ENCODE data around the gene MYLIP.

The MYLIP gene

GRCh38 chr6:16146527-16146955 lies 17.7 kb downstream of the MYLIP start:
- Histone ChIP-seq H2AFZ (ENCODE audit: low read length) (no peak overlapping the region), H3K36me3 (replicated peaks; ENCODE audit: insufficient read depth, low read length) (peaks cover 39% of the 10 kb centered on the region), H4K20me1 (ENCODE audit: insufficient read depth, low read length) (no peaks in the 10 kb centered on the region), H3K27me3 (replicated peaks; ENCODE audit: insufficient read depth, low read length) (no peaks in the 10 kb centered on the region), H3K9me2 (replicated peaks; ENCODE audit: insufficient read depth, low read length) (no peaks in the 10 kb centered on the region), H3K4me1 (ENCODE audit: low read length) (no peaks in the 10 kb centered on the region), H3F3A (ENCODE audit: insufficient read depth, low read length) (no peaks in the 10 kb centered on the region; the same call in 1 of the 2 replicates), H3K4me3 (ENCODE audit: low read length) (no peak overlapping the region), H3K9ac (ENCODE audit: low read length) (no peak overlapping the region), H3K9me3 (replicated peaks; ENCODE audit: insufficient read depth, low read length) (no peaks in the 10 kb centered on the region), H3K27ac (ENCODE audit: low read length) (no peak overlapping the region), H3K79me2 (ENCODE audit: low read length) (peaks cover 46% of the 10 kb centered on the region), H3K4me2 (ENCODE audit: low read depth, low read length) (no peak overlapping the region)
- no peak for DNase-seq
- TF ChIP-seq CTCF (IDR thresholded peaks at IDR 0.05; ENCODE audit: low read length) (no peak), EZH2phosphoT487 (IDR thresholded peaks at IDR 0.05; ENCODE audit: low read length) (no peak), EZH2 (optimal IDR thresholded peaks at IDR 0.05; ENCODE audit: low read depth, low read length) (no peak)

- H4K20me1 ChIP-seq (ENCODE audit: insufficient read depth, low read length) = no peaks in the 10 kb centered on the region
- TF ChIP-seq EZH2phosphoT487 (IDR thresholded peaks at IDR 0.05; ENCODE audit: low read length) = no peak
- TF ChIP-seq EZH2 (optimal IDR thresholded peaks at IDR 0.05; ENCODE audit: low read depth, low read length) = no peak
- TF ChIP-seq CTCF (IDR thresholded peaks at IDR 0.05; ENCODE audit: low read length) = no peak
- H3K36me3 ChIP-seq (replicated peaks; ENCODE audit: insufficient read depth, low read length) = peaks cover 23% of the 10 kb centered on the region; the same call in 1 of the 2 replicates
- no peaks in the 10 kb centered on the region; the same call in 1 of the 2 replicates for H3F3A ChIP-seq (ENCODE audit: insufficient read depth, low read length)
- no peak overlapping the region for H2AFZ ChIP-seq (ENCODE audit: low read length)
- no peaks in the 10 kb centered on the region for H3K27me3 ChIP-seq (replicated peaks; ENCODE audit: insufficient read depth, low read length)
- H3K9ac ChIP-seq (ENCODE audit: low read length) = no peak overlapping the region
- no peaks in the 10 kb centered on the region for H3K9me3 ChIP-seq (replicated peaks; ENCODE audit: insufficient read depth, low read length)
- no peaks in the 10 kb centered on the region for H3K4me1 ChIP-seq (ENCODE audit: low read length)
- no peaks in the 10 kb centered on the region for H3K9me2 ChIP-seq (replicated peaks; ENCODE audit: insufficient read depth, low read length)
- no peak for DNase-seq
- H3K4me3 ChIP-seq (ENCODE audit: low read length) = no peak overlapping the region
- H3K27ac ChIP-seq (ENCODE audit: low read length) = no peak overlapping the region
- H3K4me2 ChIP-seq (ENCODE audit: low read depth, low read length) = no peak overlapping the region
- peaks cover 27% of the 10 kb centered on the region for H3K79me2 ChIP-seq (ENCODE audit: low read length)
Measured at GRCh38 chr6:16148498-16148897, 19.6 kb downstream of the MYLIP start.

GRCh38 chr6:16149305-16149704 lies 20.4 kb downstream of the MYLIP start:
- no peaks in the 10 kb centered on the region for H3K4me1 ChIP-seq (ENCODE audit: low read length)
- no peaks in the 10 kb centered on the region; the same call in 1 of the 2 replicates for H3F3A ChIP-seq (ENCODE audit: insufficient read depth, low read length)
- H3K27ac ChIP-seq (ENCODE audit: low read length) = no peak overlapping the region
- TF ChIP-seq EZH2 (optimal IDR thresholded peaks at IDR 0.05; ENCODE audit: low read depth, low read length) (no peak), EZH2phosphoT487 (IDR thresholded peaks at IDR 0.05; ENCODE audit: low read length) (no peak), CTCF (IDR thresholded peaks at IDR 0.05; ENCODE audit: low read length) (no peak)
- H3K9me2 ChIP-seq (replicated peaks; ENCODE audit: insufficient read depth, low read length) = no peaks in the 10 kb centered on the region
- peaks cover 19% of the 10 kb centered on the region; the same call in 1 of the 2 replicates for H3K79me2 ChIP-seq (ENCODE audit: low read length)
- no peak for DNase-seq
- no peaks in the 10 kb centered on the region for H3K9me3 ChIP-seq (replicated peaks; ENCODE audit: insufficient read depth, low read length)
- H3K4me2 ChIP-seq (ENCODE audit: low read depth, low read length) = no peak overlapping the region
- H3K36me3 ChIP-seq (replicated peaks; ENCODE audit: insufficient read depth, low read length) = peaks cover 16% of the 10 kb centered on the region; the same call in 1 of the 2 replicates
- no peaks in the 10 kb centered on the region for H4K20me1 ChIP-seq (ENCODE audit: insufficient read depth, low read length)
- H3K4me3 ChIP-seq (ENCODE audit: low read length) = no peak overlapping the region
- H3K9ac ChIP-seq (ENCODE audit: low read length) = no peak overlapping the region
- no peaks in the 10 kb centered on the region for H3K27me3 ChIP-seq (replicated peaks; ENCODE audit: insufficient read depth, low read length)
- H2AFZ ChIP-seq (ENCODE audit: low read length) = no peak overlapping the region

Measured in MM.1S (cell line).